ENCODE measurements around the gene ARHGEF28. TPM values are rescaled to one million over a fixed set of nuclear protein-coding genes. Genes with fewer than 3 reads are reported as not detected.
A peak's percentile ranks its signal among the peaks of the same experiment; 100 is the strongest.

The ARHGEF28 gene
- total and polyA plus RNA-seq, 5 donors: 1.1 to 1.7 (median 1.4) TPM

DNA sequence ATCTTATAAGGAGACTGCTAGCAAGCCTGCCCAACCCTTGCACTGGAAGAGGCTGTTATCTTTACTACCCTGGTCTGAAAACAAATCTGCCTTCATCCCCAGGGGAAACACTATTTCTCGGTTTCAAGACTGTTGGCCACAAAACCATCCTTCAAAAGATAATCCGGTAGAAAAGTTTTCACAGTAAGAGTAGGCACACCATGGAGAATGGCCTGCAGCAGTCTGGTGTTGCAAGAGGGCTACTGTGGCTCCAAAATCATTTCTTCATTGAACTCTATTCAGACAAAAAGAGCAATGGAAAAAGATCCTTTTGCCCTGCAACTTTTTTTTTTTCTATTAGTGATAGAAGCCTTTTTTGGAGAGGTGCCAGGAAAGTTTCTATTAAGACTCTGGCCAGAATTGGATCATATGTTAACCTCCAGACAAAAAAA lies 163.9 kb downstream of the ARHGEF28 start:
- Histone ChIP-seq H3K27ac (ENCODE audit: low read length) (no peak overlapping the region), H3K4me1 (ENCODE audit: control insufficient read depth, insufficient read depth, low read length) (no peaks in the 10 kb centered on the region), H3K9me3 (ENCODE audit: control insufficient read depth, low read length) (no peaks in the 10 kb centered on the region), H3K4me3 (ENCODE audit: low read length) (no peak overlapping the region), H3K27me3 (ENCODE audit: control insufficient read depth, insufficient read depth) (no peaks in the 10 kb centered on the region)
- intact Hi-C loops (cut with DNase I): loop anchor here in 1 of 4 donors (10.0 kb wide), 1 partner anchor 855 kb away; the partner anchor contains the start of gene ENC1
- DNase-seq (no peak), ATAC-seq (peak; percentile 17 to 25)
- 30% methylated on average over 2 of the region's 2 CpGs for WGBS

DNA sequence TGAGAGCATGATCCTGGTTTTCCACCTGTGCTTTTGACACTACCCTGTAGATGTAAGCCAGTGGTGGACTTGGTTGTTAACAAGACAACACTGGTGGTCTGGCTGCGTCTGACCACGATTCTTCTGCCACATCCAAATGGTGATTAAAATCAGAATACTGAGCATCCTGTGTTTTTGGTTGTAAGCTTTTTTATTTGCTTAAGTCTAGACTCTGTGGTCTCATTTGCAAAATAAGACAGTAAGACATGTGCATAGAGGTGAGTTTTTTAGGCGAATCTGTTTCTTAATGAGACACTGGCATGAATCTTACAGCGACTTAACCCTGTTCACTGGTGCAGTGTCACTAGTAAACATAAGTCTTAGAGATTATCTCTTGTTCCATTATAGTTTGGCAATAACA lies 165.4 kb downstream of the ARHGEF28 start:
- intact Hi-C loops (cut with DNase I): no loop called here
- H3K4me3 ChIP-seq (ENCODE audit: low read length): no peak overlapping the region
- WGBS: 91% methylated on average over 4 of the region's 4 CpGs
- no peak for DNase-seq
- no peaks in the 10 kb centered on the region for H3K27me3 ChIP-seq (ENCODE audit: control insufficient read depth, insufficient read depth)
- no peak overlapping the region for H3K27ac ChIP-seq (ENCODE audit: low read length)
- no peak for ATAC-seq
- peaks cover 2% of the 10 kb centered on the region for H3K4me1 ChIP-seq (ENCODE audit: control insufficient read depth, insufficient read depth, low read length)
- H3K9me3 ChIP-seq (ENCODE audit: control insufficient read depth, low read length): no peaks in the 10 kb centered on the region

DNA sequence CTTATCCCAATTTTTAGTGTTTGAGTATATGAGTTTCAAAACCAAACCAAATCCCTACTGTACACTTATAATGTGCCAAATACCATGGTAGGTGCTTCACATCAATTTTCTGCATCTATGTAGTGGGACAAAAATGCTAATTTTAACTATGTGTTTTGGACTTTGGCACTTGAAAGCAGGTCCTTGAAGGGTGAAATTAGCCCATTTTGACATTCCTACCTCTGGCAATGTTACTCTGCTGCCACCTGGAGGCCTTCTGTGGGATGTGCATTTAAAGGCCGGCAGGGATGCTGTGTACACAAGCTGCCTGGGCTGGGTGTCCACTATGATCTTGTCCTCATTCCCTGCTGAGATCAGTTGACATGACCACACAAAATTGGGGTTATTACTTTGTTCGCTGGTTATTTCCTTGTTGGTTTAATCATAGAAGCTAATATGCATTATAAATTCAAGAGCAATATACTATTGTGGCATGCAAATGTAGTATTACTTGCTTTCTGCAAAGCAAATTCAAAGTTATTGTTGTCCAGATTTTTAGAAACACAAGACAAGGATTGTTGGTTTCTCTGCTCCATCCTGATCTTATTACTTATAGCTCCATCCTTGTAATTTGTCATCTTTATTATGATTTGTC lies 166.8 kb downstream of the ARHGEF28 start:
- no peaks in the 10 kb centered on the region for H3K9me3 ChIP-seq (ENCODE audit: control insufficient read depth, low read length)
- intact Hi-C loops (cut with DNase I): loop anchor here in 3 of 4 donors (2.0 kb wide), 1 partner anchor 202 kb away; no protein-coding TSS in a partner anchor
- WGBS: 0% methylated on average over 2 of the region's 2 CpGs
- no peak overlapping the region for H3K27ac ChIP-seq (ENCODE audit: low read length)
- DNase-seq (peak; percentile 59 to 85 (median 71)), ATAC-seq (peak; percentile 83 to 85)
- peaks cover 3% of the 10 kb centered on the region for H3K4me1 ChIP-seq (ENCODE audit: control insufficient read depth, insufficient read depth, low read length)
- no peak overlapping the region for H3K4me3 ChIP-seq (ENCODE audit: low read length)
- H3K27me3 ChIP-seq (ENCODE audit: control insufficient read depth, insufficient read depth): no peaks in the 10 kb centered on the region

DNA sequence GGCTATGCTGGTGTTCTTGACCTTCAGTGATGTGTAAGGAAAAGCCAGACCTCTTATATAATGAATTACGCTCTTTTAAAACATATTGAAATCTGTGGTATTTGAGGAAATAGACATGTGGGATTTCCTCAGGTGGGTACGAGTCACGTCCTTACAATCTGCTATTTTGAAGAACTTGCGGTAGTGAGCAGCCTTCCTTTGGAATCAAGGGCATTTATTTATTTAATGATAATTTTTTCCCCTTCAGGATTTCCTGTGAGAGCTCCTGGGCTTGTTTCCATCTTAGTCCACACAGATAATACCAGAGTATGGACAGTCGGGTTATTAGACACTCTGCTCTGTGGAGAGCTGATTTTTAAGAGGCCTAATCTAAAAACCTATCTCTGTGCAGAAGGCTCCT lies 167.9 kb downstream of the ARHGEF28 start:
- Histone ChIP-seq H3K4me1 (ENCODE audit: control insufficient read depth, insufficient read depth, low read length) (peaks cover 3% of the 10 kb centered on the region), H3K27me3 (ENCODE audit: control insufficient read depth, insufficient read depth) (no peaks in the 10 kb centered on the region), H3K9me3 (ENCODE audit: control insufficient read depth, low read length) (no peaks in the 10 kb centered on the region), H3K27ac (ENCODE audit: low read length) (no peak overlapping the region), H3K4me3 (ENCODE audit: low read length) (no peak overlapping the region)
- no peak for DNase-seq
- intact Hi-C loops (cut with DNase I): loop anchor here (2.0 kb wide), 1 partner anchor 203 kb away; no protein-coding TSS in a partner anchor
- ATAC-seq: no peak
- 56% methylated on average over 5 of the region's 5 CpGs for WGBS

DNA sequence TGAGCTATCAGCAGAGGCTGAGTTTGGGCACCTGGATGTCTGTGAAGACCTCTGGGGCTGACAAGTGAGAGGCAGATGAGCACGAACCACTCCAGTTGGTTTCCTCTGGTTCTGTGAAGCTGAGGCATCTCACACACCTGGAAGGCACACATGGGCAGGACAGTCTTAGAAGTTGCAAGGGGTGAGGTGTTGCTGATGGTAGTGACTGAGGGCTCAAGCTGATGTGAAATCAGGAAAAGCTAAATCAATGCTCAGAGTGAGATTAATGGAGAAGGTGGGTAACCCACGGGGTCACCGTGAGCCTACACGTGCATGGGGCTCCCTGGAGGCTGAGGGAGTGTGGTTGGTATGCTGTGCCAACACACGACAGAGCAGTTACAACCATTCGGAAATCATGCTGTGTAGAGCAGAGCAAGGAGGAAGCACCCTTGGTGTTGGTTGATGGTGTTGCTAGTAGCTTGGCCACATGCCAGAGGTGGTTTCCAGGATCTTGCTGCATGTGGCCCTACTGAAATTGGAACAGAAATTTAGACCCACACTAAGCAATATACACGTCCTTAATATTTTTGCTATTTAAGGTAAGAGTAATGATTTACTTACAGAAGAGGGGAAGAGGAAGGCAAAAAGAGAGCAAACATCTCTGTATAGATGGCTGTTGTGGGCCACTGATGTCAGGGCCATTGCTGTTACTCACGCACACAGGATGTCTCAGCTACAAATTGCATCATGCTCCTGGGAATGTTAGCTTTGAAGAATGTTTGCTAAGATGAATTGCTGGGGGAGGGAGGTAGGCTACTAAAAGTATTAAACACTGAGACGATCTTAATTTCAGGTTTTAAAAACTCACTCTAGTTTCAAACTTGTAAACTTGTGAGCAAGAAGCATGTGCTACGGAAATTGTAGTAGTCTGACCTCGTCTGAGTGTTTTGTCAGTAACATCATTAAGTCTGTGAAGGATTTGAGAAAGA lies 170.5 kb downstream of the ARHGEF28 start:
- peak; percentile 51 to 81 (median 60) for DNase-seq
- 29% methylated on average over 11 of the region's 11 CpGs for WGBS

DNA sequence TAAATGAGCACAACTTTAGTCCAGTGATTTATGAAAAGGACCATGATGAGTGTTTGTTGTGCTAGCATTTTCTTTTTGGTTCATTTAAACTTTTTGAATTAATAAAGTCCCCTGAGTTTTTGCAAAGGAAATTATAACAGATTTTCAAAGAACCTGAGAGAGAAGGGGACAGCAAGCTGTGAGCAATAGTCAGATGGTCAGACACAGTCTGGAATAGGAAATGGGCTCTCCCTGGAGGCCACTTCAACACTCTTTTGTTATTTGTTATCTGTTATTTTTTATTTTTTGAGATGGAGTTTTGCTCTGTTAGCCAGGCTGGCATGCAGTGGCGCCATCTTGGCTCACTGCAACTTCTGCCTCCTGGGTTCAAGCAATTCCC lies 171.1 kb downstream of the ARHGEF28 start:
- H3K4me3 ChIP-seq (ENCODE audit: low read length): no peak overlapping the region
- H3K27ac ChIP-seq (ENCODE audit: low read length): no peak overlapping the region
- 86% methylated on average over 1 of the region's 1 CpG for WGBS
- H3K27me3 ChIP-seq (ENCODE audit: control insufficient read depth, insufficient read depth): no peaks in the 10 kb centered on the region
- no peak for DNase-seq
- H3K4me1 ChIP-seq (ENCODE audit: control insufficient read depth, insufficient read depth, low read length): peaks cover 3% of the 10 kb centered on the region
- no peak for ATAC-seq
- H3K9me3 ChIP-seq (ENCODE audit: control insufficient read depth, low read length): no peaks in the 10 kb centered on the region
- intact Hi-C loops (cut with DNase I): no loop called here

More for the DNA sequence above, 170.5 kb downstream of the ARHGEF28 start:
- H3K9me3 ChIP-seq (ENCODE audit: control insufficient read depth, low read length): no peaks in the 10 kb centered on the region
- peaks cover 3% of the 10 kb centered on the region for H3K4me1 ChIP-seq (ENCODE audit: control insufficient read depth, insufficient read depth, low read length)
- intact Hi-C loops (cut with DNase I): no loop called here
- no peaks in the 10 kb centered on the region for H3K27me3 ChIP-seq (ENCODE audit: control insufficient read depth, insufficient read depth)
- no peak overlapping the region for H3K27ac ChIP-seq (ENCODE audit: low read length)
- ATAC-seq: peak; percentile 65 to 69
- no peak overlapping the region for H3K4me3 ChIP-seq (ENCODE audit: low read length)

DNA sequence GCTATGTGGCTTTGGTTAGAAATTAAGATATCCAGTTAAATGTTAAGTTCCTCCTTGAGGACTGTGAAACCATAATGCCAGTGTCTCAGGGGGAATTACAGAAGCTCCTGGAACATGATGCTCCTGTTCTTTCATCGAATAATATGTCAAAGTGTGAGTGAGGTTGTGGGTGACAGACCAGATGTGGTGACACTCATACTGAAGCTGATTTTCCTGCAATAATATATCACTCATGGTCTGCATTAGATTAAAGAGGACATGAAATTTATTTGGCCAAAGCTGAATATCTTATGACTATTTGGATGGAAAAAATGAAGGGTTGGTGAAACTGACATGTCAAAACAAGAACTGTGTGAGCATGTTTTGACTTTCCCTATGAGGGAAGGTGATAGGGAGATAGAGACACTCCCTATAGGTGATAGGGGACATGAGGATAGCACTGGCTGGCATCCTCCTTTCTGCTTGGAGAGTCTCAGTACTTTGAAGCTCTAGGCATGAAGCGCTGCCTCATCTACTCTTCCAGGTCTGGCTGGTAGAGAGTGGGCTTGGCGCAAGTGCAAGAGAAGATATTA lies 173.5 kb downstream of the ARHGEF28 start:
- no peaks in the 10 kb centered on the region for H3K9me3 ChIP-seq (ENCODE audit: control insufficient read depth, low read length)
- WGBS: 92% methylated on average over 3 of the region's 3 CpGs
- intact Hi-C loops (cut with DNase I): no loop called here

DNA sequence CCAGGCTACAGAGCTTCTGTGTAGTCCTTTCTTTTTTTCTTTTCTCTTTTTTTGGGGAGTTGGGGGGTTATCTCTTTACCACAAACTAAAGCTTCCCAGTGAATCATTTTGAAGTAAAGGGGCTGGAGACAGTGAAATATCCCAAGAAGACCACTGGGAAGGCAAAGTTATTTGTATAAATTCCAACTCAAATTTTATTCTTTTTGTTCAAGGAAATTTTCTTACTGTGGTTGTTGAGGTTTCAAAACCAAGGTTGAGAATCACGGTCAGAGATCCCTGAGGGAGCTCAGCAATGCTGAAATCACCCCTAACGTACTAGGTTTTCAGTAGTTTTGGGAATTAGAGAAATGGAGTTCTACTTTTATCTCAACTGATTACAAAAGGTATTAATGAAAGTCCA lies 175.7 kb downstream of the ARHGEF28 start:
- Histone ChIP-seq H3K4me1 (ENCODE audit: control insufficient read depth, insufficient read depth, low read length) (no peaks in the 10 kb centered on the region), H3K27me3 (ENCODE audit: control insufficient read depth, insufficient read depth) (no peaks in the 10 kb centered on the region), H3K27ac (ENCODE audit: low read length) (no peak overlapping the region), H3K9me3 (ENCODE audit: control insufficient read depth, low read length) (no peaks in the 10 kb centered on the region), H3K4me3 (ENCODE audit: low read length) (no peak overlapping the region)
- intact Hi-C loops (cut with DNase I): no loop called here
- 83% methylated on average over 2 of the region's 2 CpGs for WGBS
- ATAC-seq (no peak), DNase-seq (no peak)

More for the DNA sequence above, 173.5 kb downstream of the ARHGEF28 start:
- peaks cover 3% of the 10 kb centered on the region for H3K4me1 ChIP-seq (ENCODE audit: control insufficient read depth, insufficient read depth, low read length)
- DNase-seq (no peak), ATAC-seq (no peak)
- no peak overlapping the region for H3K27ac ChIP-seq (ENCODE audit: low read length)
- no peak overlapping the region for H3K4me3 ChIP-seq (ENCODE audit: low read length)
- no peaks in the 10 kb centered on the region for H3K27me3 ChIP-seq (ENCODE audit: control insufficient read depth, insufficient read depth)

DNA sequence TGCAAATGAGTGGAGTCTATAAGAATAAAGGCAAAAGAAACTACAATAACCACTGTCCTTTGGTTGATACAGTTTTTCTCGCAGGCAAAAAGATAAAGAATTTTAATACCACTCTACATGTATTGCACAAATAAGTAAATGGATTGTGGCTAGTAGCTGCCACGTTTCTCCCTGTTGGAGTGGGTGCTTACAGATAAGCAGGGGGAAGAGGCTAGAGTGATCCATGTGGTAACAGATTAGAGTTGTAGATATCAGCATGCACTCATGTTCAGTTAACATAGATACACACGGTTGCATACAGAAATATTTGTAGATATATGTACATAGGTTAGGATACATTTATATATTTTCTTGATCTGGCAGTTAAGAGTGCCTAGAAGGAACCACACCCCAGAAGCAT lies 179.5 kb downstream of the ARHGEF28 start:
- Histone ChIP-seq H3K9me3 (ENCODE audit: control insufficient read depth, low read length) (no peaks in the 10 kb centered on the region), H3K27ac (ENCODE audit: low read length) (no peak overlapping the region), H3K4me3 (ENCODE audit: low read length) (no peak overlapping the region), H3K4me1 (ENCODE audit: control insufficient read depth, insufficient read depth, low read length) (no peaks in the 10 kb centered on the region), H3K27me3 (ENCODE audit: control insufficient read depth, insufficient read depth) (no peaks in the 10 kb centered on the region)
- WGBS: 57% methylated on average over 3 of the region's 3 CpGs
- intact Hi-C loops (cut with DNase I): no loop called here
- no peak for ATAC-seq
- no peak for DNase-seq

DNA sequence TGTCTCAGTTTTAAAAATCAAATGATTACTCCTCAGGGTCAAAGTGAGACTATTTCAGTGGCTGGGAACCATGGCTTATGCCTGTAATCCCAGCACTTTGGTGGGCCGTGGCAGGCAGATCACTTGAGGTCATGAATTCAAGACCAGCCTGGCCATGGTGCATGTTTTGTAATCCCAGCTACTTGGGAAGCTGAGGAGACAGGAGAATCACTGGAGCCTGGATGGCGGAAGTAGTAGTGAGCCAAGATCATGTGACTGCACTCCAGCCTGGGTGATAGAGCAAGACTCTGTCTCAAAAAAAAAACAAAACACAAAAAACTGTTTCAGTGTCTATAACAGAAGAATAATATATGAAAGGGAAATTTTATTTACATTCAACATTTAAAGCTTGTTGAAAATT lies 182.9 kb downstream of the ARHGEF28 start:
- Histone ChIP-seq H3K4me3 (ENCODE audit: low read length) (no peak overlapping the region), H3K27ac (ENCODE audit: low read length) (no peak overlapping the region), H3K4me1 (ENCODE audit: control insufficient read depth, insufficient read depth, low read length) (no peaks in the 10 kb centered on the region), H3K27me3 (ENCODE audit: control insufficient read depth, insufficient read depth) (no peaks in the 10 kb centered on the region), H3K9me3 (ENCODE audit: control insufficient read depth, low read length) (no peaks in the 10 kb centered on the region)
- DNase-seq: no peak
- no peak for ATAC-seq
- WGBS: 82% methylated on average over 2 of the region's 2 CpGs
- intact Hi-C loops (cut with DNase I): no loop called here

DNA sequence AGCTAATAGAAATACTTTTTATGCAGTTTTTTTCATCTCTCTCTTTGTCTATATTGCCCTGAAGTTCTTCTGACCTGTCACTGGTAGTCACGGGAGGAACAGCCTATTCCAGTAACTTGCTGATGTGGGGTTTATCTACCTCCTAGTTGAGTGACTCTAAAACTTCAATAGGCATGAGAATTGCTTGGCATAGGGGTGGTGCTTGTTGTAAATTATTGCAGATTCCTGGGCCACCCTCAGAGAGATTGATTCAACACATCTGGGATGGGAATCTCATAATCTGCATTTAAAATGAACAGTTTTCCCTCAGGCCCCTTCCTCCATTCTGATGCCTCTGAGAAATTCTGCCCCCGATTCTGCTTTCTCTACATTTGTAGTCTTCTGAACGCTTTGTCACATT lies 184.4 kb downstream of the ARHGEF28 start:
- H3K27me3 ChIP-seq (ENCODE audit: control insufficient read depth, insufficient read depth): no peaks in the 10 kb centered on the region
- intact Hi-C loops (cut with DNase I): no loop called here
- ATAC-seq (no peak), DNase-seq (no peak)
- WGBS: 88% methylated on average over 3 of the region's 3 CpGs
- H3K4me3 ChIP-seq (ENCODE audit: low read length): no peak overlapping the region
- no peak overlapping the region for H3K27ac ChIP-seq (ENCODE audit: low read length)
- H3K4me1 ChIP-seq (ENCODE audit: control insufficient read depth, insufficient read depth, low read length): no peaks in the 10 kb centered on the region
- H3K9me3 ChIP-seq (ENCODE audit: control insufficient read depth, low read length): no peaks in the 10 kb centered on the region

Measured in right cardiac atrium (tissue), 5 donors.